Activated naive CD4-positive, alpha-beta T cell treated with Interleukin-2 at 50 U/mL for 16 hours (primary cell): ENCODE data around the gene ABCA7.

Experiments used
- DNase-seq: peaks from one replicate; pipeline ENCODE4 v3.0.0-alpha.2; 2020

Gene ABCA7

DNA sequence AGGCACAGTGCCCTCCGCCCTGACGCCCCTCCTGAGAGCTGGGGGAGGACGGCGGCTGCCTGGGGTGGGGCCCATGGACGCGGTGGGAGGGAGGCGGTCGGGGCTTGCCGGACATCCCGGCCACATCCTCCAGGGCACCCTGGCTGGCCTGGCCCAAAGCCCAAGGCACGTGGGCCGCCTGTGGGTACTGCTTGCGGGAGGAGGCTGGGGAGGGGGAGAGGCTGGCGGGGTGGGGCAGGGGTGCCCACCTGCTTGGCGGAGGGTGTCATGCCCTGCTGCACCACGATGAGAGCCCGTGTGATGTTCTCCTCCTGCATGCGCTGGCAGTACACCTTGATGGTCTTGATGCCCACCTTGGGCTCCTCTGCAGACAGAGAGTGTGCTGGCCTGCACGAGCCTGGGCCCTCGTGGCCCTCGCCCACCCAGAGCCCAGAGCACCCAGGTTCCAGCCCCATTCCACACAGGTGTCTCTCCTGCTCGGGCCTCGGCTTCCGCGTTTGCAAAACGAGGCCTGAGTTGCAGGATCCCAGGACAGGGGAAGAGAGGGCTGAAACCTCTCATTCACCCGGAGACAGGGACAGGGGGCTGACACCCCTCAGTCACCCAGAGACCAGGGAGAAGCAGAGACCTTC is 51.8 kb downstream of the ABCA7 start:
- DNase-seq: no peak

- DNase-seq: no peak
Measured at GRCh38 chr19:1093330-1093729, 53.4 kb downstream of the ABCA7 start.

- DNase-seq: no peak
Measured at GRCh38 chr19:1093811-1094553, 54.1 kb downstream of the ABCA7 start.

DNA sequence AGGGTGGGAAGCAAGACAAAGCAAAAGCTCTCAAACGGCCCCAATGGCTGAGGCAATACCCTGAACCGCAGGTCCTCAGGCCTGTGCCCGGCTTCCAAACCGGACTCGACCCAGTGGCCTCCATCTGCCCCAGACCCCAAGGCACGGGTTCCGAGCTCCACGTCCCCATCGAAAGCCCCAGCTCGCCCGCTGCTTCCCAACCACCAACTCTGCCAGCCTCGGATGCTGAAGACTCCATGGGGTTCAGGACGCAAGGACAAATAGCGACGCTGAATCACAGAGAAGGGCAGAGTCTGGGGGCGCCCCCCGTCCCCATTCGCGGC is 54.7 kb downstream of the ABCA7 start:
- DNase-seq: no peak

GRCh38 chr19:1094978-1095701 is 55.2 kb downstream of the ABCA7 start, which contains the start of gene POLR2E:
Gene POLR2E, minus strand, starts transcription at chr19:1095375. Its CDS starts 60 bp downstream, at chr19:1095315.
- DNase-seq: peak; percentile 97

DNA sequence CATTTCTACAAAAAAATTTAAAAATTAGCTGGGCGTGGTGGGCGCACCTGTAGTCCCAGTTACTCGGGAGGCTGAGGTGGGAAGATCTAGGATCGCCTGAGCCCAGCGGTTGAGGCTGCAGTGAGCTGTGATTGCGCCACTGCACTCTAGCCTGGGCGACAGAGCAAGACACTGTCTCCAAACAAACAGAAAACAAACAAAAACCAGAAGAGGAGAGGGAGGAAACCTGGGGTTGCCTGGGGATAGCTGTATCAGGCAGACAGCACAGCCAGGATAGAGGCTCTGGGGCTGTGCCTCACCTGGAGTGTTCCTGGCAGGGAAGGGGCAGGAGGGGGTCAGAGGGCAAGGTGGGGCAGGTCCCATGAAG is 57.9 kb downstream of the ABCA7 start:
- no peak for DNase-seq

DNA sequence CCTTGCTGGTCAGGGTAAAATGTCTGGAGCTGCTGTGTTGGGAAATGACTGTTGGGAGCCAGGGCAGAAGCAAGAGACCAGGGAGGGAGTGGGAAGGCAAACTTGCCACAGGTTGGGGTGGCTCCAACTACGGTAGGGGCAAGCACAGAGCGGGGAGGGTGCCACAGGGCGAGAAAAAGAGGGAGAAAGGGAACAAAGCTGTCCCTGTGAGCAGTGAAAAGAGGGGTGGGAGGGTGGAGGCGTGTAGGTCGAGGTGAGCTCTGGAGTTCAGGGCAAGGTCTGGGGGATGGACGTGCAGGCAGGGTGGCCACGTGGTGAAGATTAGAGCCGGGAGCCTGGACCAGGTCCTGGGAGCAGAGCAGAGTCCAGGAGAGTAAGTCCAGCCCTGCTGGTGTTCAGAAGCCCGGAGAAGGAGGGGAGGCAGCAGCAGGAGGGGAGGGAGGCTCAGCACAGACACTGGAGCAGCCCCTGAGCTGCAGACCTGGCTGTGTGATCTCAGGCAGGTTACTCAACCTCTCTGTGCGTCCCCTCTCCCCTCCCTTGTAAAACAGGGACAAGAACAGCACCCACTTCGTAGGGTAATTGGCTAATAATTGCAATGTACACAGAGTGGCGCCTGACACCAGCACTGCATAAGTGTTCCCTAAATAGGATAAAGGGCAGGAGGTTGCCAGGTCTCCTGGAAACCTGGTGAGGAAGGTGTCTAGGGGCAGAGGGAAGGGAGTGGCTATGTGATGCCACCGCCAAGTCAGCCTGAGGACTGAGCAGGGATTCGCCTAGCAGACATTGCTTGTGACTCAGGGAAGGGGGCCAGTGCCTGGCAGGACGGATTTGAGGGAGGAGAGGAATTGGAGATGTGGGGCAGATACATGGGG is 58.5 kb downstream of the ABCA7 start:
- DNase-seq: no peak

- no peak for DNase-seq
Measured at GRCh38 chr19:1101337-1101698, 61.4 kb downstream of the ABCA7 start.

DNA sequence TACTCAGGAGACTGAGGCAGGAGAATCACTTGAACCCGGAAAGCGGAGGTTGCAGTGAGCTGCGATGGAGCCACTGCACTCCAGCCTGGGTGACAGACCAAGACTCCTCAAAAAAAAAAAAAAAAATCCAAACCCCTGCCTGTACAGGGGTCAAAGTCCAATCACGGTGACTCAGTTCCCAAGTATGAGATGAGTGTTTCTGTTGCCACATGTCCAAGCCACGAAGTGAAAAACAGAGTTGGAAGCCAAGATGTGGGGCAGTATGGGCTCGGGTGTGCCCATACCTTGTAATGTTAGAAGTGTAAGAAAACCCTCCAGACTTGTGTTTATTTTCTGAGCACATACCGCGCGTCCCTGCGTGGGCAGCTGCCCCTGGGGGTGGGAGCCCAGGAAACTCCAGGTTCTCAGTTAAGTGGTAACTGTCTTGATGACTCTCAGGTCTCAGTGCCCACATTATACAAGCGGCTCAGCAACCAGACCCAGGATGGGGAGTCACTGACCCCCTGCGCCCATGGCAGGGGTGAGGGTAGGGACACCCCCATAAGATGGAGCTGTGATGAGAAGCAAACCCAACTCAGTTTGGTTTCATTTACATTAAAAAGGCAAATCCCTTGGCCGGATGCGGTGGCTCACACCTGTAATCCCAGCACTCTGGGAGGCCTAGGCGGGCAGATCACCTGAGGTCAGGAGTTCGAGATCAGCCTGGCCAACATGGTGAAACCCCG is 62.7 kb downstream of the ABCA7 start:
- DNase-seq: peak; percentile 84

GRCh38 chr19:1103132-1103707 is 63.3 kb downstream of the ABCA7 start:
- DNase-seq: no peak

GRCh38 chr19:1103708-1104310 is 63.9 kb downstream of the ABCA7 start, which contains the start of gene GPX4:
Gene GPX4, plus strand, starts transcription at chr19:1103994. Its CDS starts 50 bp downstream, at chr19:1104044.
- peak; percentile 98 for DNase-seq

DNA sequence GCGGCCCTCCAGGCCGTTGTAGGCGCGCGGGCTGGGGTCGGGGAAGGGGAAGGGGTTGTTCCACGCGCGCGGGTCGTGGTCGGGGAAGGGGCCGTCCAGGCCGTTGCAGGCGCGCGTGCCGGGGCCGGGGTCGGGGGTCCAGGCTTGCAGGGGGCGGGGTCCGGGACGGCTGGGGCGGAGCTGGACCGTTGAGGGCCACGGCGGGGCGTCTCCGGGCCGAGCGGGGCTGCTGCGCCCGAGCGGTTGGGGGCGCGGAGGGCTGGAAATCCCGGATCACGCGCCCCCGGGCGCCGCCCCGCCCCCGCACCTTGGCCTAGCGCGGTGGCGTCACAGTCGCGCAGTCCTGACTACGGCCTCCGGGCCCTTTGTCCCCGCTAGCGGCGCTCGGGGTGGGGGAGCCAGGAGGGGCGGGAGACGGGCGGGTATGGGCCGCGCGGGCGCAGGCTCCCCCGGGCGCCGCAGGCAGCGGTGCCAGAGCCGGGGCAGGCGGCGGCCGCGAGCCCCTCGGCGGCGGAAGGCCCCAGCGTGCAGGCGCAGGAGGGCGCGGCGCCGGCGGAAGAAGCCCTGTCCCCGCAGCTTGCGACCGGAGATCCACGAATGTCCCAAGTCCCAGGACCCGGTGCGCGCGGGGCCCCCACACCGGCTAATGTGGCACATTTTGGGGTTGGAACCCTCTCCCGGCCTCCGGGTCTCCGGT is 64.6 kb downstream of the ABCA7 start:
- peak; percentile 79 for DNase-seq

DNA sequence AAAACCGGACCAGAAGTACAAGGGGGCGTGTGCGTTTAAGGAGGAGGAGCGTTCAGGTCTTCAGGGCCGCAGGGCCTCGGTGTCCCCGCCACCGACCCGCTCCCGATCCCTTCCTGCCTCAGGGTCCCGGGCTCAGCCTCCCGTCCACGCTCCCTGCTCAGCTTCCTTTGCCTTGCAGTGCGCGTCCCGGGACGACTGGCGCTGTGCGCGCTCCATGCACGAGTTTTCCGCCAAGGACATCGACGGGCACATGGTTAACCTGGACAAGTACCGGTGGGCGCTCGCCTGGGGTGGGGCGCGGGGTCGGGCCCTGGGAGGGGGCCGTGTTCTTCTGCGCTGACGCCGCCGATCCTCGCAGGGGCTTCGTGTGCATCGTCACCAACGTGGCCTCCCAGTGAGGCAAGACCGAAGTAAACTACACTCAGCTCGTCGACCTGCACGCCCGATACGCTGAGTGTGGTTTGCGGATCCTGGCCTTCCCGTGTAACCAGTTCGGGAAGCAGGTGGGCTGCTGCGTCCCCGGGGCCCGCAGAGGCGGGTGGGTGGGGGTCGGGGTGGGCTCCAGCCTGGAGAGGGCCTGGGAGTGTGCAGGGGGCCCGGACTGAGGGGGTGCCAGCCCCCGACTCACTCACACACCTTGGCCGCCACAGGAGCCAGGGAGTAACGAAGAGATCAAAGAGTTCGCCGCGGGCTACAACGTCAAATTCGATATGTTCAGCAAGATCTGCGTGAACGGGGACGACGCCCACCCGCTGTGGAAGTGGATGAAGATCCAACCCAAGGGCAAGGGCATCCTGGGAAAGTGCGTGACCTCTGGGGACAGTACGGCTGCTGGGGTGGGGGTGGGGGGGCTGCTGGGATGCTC is 65.3 kb downstream of the ABCA7 start:
- no peak for DNase-seq

DNA sequence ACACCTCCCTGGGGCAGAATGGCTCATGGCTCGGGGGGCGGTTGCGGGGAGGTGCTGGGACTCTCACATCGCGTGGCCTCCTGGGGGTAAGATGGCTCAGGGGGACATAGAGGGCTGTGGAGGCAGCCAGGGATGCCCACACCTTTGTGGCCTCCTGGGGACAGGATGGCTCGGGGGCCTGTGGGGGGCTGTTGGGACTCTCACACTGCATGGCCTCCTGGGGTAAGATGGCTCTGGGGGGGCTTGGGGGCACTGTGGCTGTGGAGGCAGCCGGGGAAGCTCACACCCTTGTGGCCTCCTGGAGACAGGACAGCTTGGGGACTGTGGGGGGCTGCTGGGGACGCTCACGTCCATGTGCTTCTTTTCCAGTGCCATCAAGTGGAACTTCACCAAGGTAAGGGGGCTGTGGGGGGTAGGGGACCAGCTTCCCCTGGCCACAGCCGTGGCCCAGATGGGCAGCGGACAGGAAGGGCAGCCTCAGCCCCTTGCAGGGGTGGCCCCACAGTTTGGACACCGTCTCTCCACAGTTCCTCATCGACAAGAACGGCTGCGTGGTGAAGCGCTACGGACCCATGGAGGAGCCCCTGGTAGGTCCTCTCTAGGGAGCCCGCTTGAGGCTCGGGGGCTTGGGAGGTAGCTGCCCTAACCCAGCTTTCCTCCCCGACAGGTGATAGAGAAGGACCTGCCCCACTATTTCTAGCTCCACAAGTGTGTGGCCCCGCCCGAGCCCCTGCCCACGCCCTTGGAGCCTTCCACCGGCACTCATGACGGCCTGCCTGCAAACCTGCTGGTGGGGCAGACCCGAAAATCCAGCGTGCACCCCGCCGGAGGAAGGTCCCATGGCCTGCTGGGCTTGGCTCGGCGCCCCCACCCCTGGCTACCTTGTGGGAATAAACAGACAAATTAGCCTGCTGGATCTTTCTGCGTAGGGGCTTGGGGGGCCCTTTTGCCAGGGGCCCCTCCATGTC is 66.2 kb downstream of the ABCA7 start:
- DNase-seq: no peak

GRCh38 chr19:1106841-1107660 is 67.1 kb downstream of the ABCA7 start:
- no peak for DNase-seq

GRCh38 chr19:1107661-1108261 is 67.9 kb downstream of the ABCA7 start:
- DNase-seq: no peak
